ENCODE results near the gene RNF166.

DNA sequence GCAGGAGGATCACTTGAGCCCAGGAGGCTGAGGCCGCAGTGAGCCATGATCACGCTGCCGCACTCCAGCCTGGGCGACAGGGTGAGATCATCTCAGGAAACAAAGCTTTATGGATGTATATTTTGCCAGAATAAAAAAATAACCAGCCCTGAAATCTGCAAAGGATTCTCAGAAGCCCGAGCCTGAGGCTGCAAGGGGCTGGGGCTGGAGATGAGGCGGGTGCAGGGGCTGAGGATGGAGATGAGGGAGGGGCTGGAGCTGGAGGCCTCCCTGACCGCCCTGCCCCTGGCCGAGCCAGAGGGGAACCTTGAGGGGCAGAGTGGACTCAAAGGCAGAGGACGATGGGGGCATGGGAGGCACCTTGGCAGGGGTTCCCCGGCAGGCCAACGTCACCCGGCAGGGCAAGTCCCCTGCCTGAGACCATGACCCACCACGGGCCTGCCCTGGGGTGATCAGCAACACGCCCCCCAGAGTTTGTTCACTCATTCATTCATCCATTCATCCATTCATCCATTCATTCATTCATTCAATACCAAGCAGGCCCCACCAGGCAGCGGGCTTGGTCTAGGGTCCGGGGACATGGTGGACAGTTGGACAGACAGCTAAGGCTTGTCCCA lies 46.3 kb upstream of the RNF166 start:
- TF ChIP-seq POLR2A (IDR thresholded peaks at IDR 0.05) = no peak
- TF ChIP-seq, protein P1, sequence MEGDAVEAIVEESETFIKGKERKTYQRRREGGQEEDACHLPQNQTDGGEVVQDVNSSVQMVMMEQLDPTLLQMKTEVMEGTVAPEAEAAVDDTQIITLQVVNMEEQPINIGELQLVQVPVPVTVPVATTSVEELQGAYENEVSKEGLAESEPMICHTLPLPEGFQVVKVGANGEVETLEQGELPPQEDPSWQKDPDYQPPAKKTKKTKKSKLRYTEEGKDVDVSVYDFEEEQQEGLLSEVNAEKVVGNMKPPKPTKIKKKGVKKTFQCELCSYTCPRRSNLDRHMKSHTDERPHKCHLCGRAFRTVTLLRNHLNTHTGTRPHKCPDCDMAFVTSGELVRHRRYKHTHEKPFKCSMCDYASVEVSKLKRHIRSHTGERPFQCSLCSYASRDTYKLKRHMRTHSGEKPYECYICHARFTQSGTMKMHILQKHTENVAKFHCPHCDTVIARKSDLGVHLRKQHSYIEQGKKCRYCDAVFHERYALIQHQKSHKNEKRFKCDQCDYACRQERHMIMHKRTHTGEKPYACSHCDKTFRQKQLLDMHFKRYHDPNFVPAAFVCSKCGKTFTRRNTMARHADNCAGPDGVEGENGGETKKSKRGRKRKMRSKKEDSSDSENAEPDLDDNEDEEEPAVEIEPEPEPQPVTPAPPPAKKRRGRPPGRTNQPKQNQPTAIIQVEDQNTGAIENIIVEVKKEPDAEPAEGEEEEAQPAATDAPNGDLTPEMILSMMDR (IDR thresholded peaks at IDR 0.05 in 4 of 5, conservative IDR thresholded peaks at IDR 0.05 in 1 of 5) = no peak
